ENCODE data around the gene ZNF37A. TPM values are rescaled to one million over a fixed set of nuclear protein-coding genes. Genes with fewer than 3 reads are reported as not detected.
A peak's percentile ranks its signal among the peaks of the same experiment; 100 is the strongest.
"Not testable (repeated sequence)": the region's sequence is repeated elsewhere in the genome, so short reads cannot be mapped to it uniquely, and the experiment has no call there.

The ZNF37A gene
- polyA plus RNA-seq, 1 donor (not counting 4 experiments of a cell fraction or from before 2014, with no cell fraction given) = 8.7 TPM

GRCh38 chr10:38054361-38054797, 39.8 kb upstream of the ZNF37A start:
- no peaks in the 10 kb centered on the region for H3K79me2 ChIP-seq (ENCODE audit: control insufficient read depth, insufficient read depth, low read length)
- H3K9me1 ChIP-seq (ENCODE audit: control insufficient read depth, extremely low read depth, insufficient read depth, low read length) = no peaks in the 10 kb centered on the region
- peaks cover 4 to 18% of the 10 kb centered on the region in 2 experiments for H3K36me3 ChIP-seq (ENCODE audit: control insufficient read depth in 2 of 2, extremely low read depth in 1 of 2, insufficient read depth in 2 of 2, low read length in 2 of 2)
- no peaks in the 10 kb centered on the region for H3K4me1 ChIP-seq (ENCODE audit: control insufficient read depth, extremely low read depth, insufficient read depth, low read length)
- no peaks in the 10 kb centered on the region for H4K20me1 ChIP-seq (ENCODE audit: control insufficient read depth, extremely low read depth, insufficient read depth, low read length)
- H3K4me3 ChIP-seq (ENCODE audit: control insufficient read depth in 2 of 3, extremely low read depth in 1 of 3, insufficient read depth in 2 of 3, low read depth in 1 of 3, low read length in 3 of 3) = no peak overlapping the region
- FAIRE-seq (peak; percentile 67), DNase-seq (ENCODE audit: low read depth, low spot score) (peak; percentile 30)
- peak overlapping the region; percentile 72 for H3K27ac ChIP-seq (ENCODE audit: control insufficient read depth, insufficient read depth, low read length)
- peaks cover 24% of the 10 kb centered on the region for H3K9me3 ChIP-seq (ENCODE audit: control insufficient read depth, low read depth, low read length)
- no peak overlapping the region for H3K9ac ChIP-seq (ENCODE audit: control insufficient read depth, extremely low read depth, insufficient read depth, low read length)
- dilution Hi-C loops (cut with MboI; ENCODE audit: extremely low pct_ligation_motif_present, low sequenced_read_pairs) = no loop called here
- no peaks in the 10 kb centered on the region for H3K27me3 ChIP-seq (ENCODE audit: control insufficient read depth, extremely low read depth, insufficient read depth, low read length)
- no peak overlapping the region for H2AFZ ChIP-seq (ENCODE audit: control insufficient read depth, low read length)
- TF ChIP-seq EZH2 (IDR thresholded peaks at IDR 0.05; ENCODE audit: low read length) = no peak
- no peak for TF ChIP-seq CTCF (optimal IDR thresholded peaks at IDR 0.05 in 1 of 3, IDR thresholded peaks at IDR 0.05 in 1 of 3, conservative IDR thresholded peaks at IDR 0.05 in 1 of 3; ENCODE audit: extremely low read depth in 1 of 3, insufficient read depth in 2 of 3, low read length in 3 of 3)
- no peak overlapping the region for H3K4me2 ChIP-seq (ENCODE audit: control insufficient read depth, extremely low read depth, insufficient read depth, low read depth, low read length)

GRCh38 chr10:38055274-38055894, 38.8 kb upstream of the ZNF37A start:
- H3K4me2 ChIP-seq (ENCODE audit: control insufficient read depth, extremely low read depth, insufficient read depth, low read depth, low read length); H4K20me1 ChIP-seq (ENCODE audit: control insufficient read depth, extremely low read depth, insufficient read depth, low read length); H3K9ac ChIP-seq (ENCODE audit: control insufficient read depth, extremely low read depth, insufficient read depth, low read length); H3K79me2 ChIP-seq (ENCODE audit: control insufficient read depth, insufficient read depth, low read length); H2AFZ ChIP-seq (ENCODE audit: control insufficient read depth, low read length); H3K27me3 ChIP-seq (ENCODE audit: control insufficient read depth, extremely low read depth, insufficient read depth, low read length); dilution Hi-C loops (cut with MboI; ENCODE audit: extremely low pct_ligation_motif_present, low sequenced_read_pairs); H3K9me1 ChIP-seq (ENCODE audit: control insufficient read depth, extremely low read depth, insufficient read depth, low read length); H3K4me3 ChIP-seq (ENCODE audit: control insufficient read depth in 2 of 3, extremely low read depth in 1 of 3, insufficient read depth in 2 of 3, low read depth in 1 of 3, low read length in 3 of 3); H3K4me1 ChIP-seq (ENCODE audit: control insufficient read depth, extremely low read depth, insufficient read depth, low read length); DNase-seq (ENCODE audit: low read depth, low spot score): not testable (repeated sequence)
- Histone ChIP-seq H3K36me3 (ENCODE audit: control insufficient read depth in 2 of 2, extremely low read depth in 1 of 2, insufficient read depth in 2 of 2, low read length in 2 of 2) (peaks cover 4 to 18% of the 10 kb centered on the region in 2 experiments), H3K27ac (ENCODE audit: control insufficient read depth, insufficient read depth, low read length) (peak overlapping the region; percentile 72), H3K9me3 (ENCODE audit: control insufficient read depth, low read depth, low read length) (peaks cover 24% of the 10 kb centered on the region)
- FAIRE-seq = peak; percentile 20

GRCh38 chr10:38069663-38070062, 24.5 kb upstream of the ZNF37A start:
- not testable (repeated sequence) for H3K4me2 ChIP-seq (ENCODE audit: control insufficient read depth, extremely low read depth, insufficient read depth, low read depth, low read length)

More at GRCh38 chr10:38069663-38070062, 24.5 kb upstream of the ZNF37A start:
- H3K79me2 ChIP-seq (ENCODE audit: control insufficient read depth, insufficient read depth, low read length); H3K4me3 ChIP-seq (ENCODE audit: control insufficient read depth in 2 of 3, extremely low read depth in 1 of 3, insufficient read depth in 2 of 3, low read depth in 1 of 3, low read length in 3 of 3); H3K27ac ChIP-seq (ENCODE audit: control insufficient read depth, insufficient read depth, low read length); dilution Hi-C loops (cut with MboI; ENCODE audit: extremely low pct_ligation_motif_present, low sequenced_read_pairs); H3K9me3 ChIP-seq (ENCODE audit: control insufficient read depth, low read depth, low read length); H4K20me1 ChIP-seq (ENCODE audit: control insufficient read depth, extremely low read depth, insufficient read depth, low read length); H2AFZ ChIP-seq (ENCODE audit: control insufficient read depth, low read length); H3K27me3 ChIP-seq (ENCODE audit: control insufficient read depth, extremely low read depth, insufficient read depth, low read length); H3K9ac ChIP-seq (ENCODE audit: control insufficient read depth, extremely low read depth, insufficient read depth, low read length); DNase-seq (ENCODE audit: low read depth, low spot score); H3K9me1 ChIP-seq (ENCODE audit: control insufficient read depth, extremely low read depth, insufficient read depth, low read length); H3K36me3 ChIP-seq (ENCODE audit: control insufficient read depth in 2 of 2, extremely low read depth in 1 of 2, insufficient read depth in 2 of 2, low read length in 2 of 2); H3K4me1 ChIP-seq (ENCODE audit: control insufficient read depth, extremely low read depth, insufficient read depth, low read length): not testable (repeated sequence)
- FAIRE-seq = peak; percentile 39
